K562 (cell line): ENCODE data around the gene PARD6B. TPM values are rescaled to one million over a fixed set of nuclear protein-coding genes. Genes with fewer than 3 reads are reported as not detected.

Experiments
- ADNP ChIP-seq: fragments of 200-800 bp; sonication (Bioruptor generic); IDR thresholded peaks from 2 replicates; pipeline ENCODE4 v1.6.1; 2016; ENCODE audit warnings: missing genetic modification characterization, missing compliant biosample characterization
- BRF2 ChIP-seq: IDR thresholded peaks from 3 replicates; pipeline ENCODE4 v1.6.1; 2011; ENCODE audit warnings: borderline replicate concordance, mild to moderate bottlenecking; ENCODE audit not compliant: insufficient read length, insufficient read depth
- DDX20 ChIP-seq: fragments of 450-650 bp; IDR thresholded peaks from 2 replicates; pipeline ENCODE4 v1.6.1; 2016; ENCODE audit warnings: missing genetic modification characterization, low read depth, mild to moderate bottlenecking, missing compliant biosample characterization, moderate library complexity
- E2F1 ChIP-seq: sonication (generic); formaldehyde crosslinking; IDR thresholded peaks from 2 replicates; pipeline ENCODE4 v1.8.1; 2023; ENCODE audit warnings: mild to moderate bottlenecking, missing genetic modification reagents, moderate library complexity
- E4F1 ChIP-seq: fragments of 250-450 bp; sonication (Bioruptor Pico); IDR thresholded peaks from 2 replicates; pipeline ENCODE4 v1.5.0; 2021; ENCODE audit warnings: mild to moderate bottlenecking, borderline replicate concordance
- HNRNPK ChIP-seq: fragments of 200-400 bp; formaldehyde crosslinking; IDR thresholded peaks from one replicate; pipeline ENCODE4 v1.6.1; 2018; ENCODE audit warnings: mild to moderate bottlenecking, low read depth, low read length; ENCODE audit not compliant: poor library complexity, severe bottlenecking
- JUN ChIP-seq, 2 experiments: sonication (generic) in 1 of 2; formaldehyde crosslinking in 1 of 2; IDR thresholded peaks; 2 replicates each; pipeline versions ENCODE4 v1.6.1 to v1.8.0; 2012 to 2022; ENCODE audit warnings: borderline replicate concordance in 2 of 2, mild to moderate bottlenecking in 2 of 2, improper control_type of control experiment in 1 of 2, low read depth in 1 of 2, low read length in 1 of 2, missing genetic modification reagents in 1 of 2
- MCM3 ChIP-seq: fragments of 450-650 bp; IDR thresholded peaks from 2 replicates; pipeline ENCODE4 v1.6.1; 2016
- MYNN ChIP-seq, 2 experiments: sonication (generic); formaldehyde crosslinking in 1 of 2; IDR thresholded peaks; 2 replicates each; pipeline versions ENCODE4 v1.5.0 to v1.6.1; 2016 to 2020; ENCODE audit warnings: antibody characterized with exemption in 1 of 2, missing genetic modification reagents in 1 of 2
- NCOA4 ChIP-seq: fragments of 450-650 bp; IDR thresholded peaks from 2 replicates; pipeline ENCODE4 v1.6.1; 2018; ENCODE audit warnings: mild to moderate bottlenecking; ENCODE audit not compliant: partially characterized antibody
- NCOR1 ChIP-seq: fragments of 450-650 bp; IDR thresholded peaks from 2 replicates; pipeline ENCODE4 v1.6.1; 2016; ENCODE audit warnings: mild to moderate bottlenecking, moderate library complexity
- SMAD2 ChIP-seq: fragments of 150-350 bp; IDR thresholded peaks from 2 replicates; pipeline ENCODE4 v1.6.1; 2014; ENCODE audit warnings: low read depth, mild to moderate bottlenecking, low read length
- SMARCA5 ChIP-seq: fragments of 450-650 bp; IDR thresholded peaks from 2 replicates; pipeline ENCODE4 v1.6.1; 2016
- SP1 ChIP-seq: sonication (generic); formaldehyde crosslinking; IDR thresholded peaks from 2 replicates; pipeline ENCODE4 v1.8.1; 2022; ENCODE audit warnings: mild to moderate bottlenecking, missing genetic modification reagents
- SRSF3 ChIP-seq: fragments of 200-400 bp; formaldehyde crosslinking; IDR thresholded peaks from 2 replicates; pipeline ENCODE4 v1.6.1; 2016; ENCODE audit warnings: mild to moderate bottlenecking, low read length, moderate library complexity; ENCODE audit not compliant: insufficient read depth
- TAL1 ChIP-seq: fragments of 450-650 bp; IDR thresholded peaks from 2 replicates; pipeline ENCODE4 v1.6.1; 2016; ENCODE audit warnings: mild to moderate bottlenecking
- TARDBP ChIP-seq: fragments of 450-650 bp; IDR thresholded peaks from 2 replicates; pipeline ENCODE4 v1.6.1; 2016
- TRIM24 ChIP-seq, 2 experiments: fragments of 450-650 bp; IDR thresholded peaks; 2 replicates each; pipeline ENCODE4 v1.6.1; 2016
- ZC3H8 ChIP-seq: fragments of 450-650 bp; IDR thresholded peaks from 2 replicates; pipeline ENCODE4 v1.6.1; 2017
- ZNF12 ChIP-seq: sonication (generic); formaldehyde crosslinking; IDR thresholded peaks from 2 replicates; pipeline ENCODE4 v1.4.0; 2020; ENCODE audit warnings: mild to moderate bottlenecking, missing genetic modification reagents
- ZNF143 ChIP-seq: sonication (generic); formaldehyde crosslinking; IDR thresholded peaks from 2 replicates; pipeline ENCODE4 v1.9.0; 2022; ENCODE audit warnings: mild to moderate bottlenecking, missing genetic modification reagents
- ZNF224 ChIP-seq: sonication (generic); formaldehyde crosslinking; IDR thresholded peaks from 2 replicates; pipeline ENCODE4 v1.8.0; 2022; ENCODE audit warnings: mild to moderate bottlenecking, missing genetic modification reagents
- ZNF263 ChIP-seq: sonication (generic); formaldehyde crosslinking; IDR thresholded peaks from 2 replicates; pipeline ENCODE4 v1.8.0; 2022; ENCODE audit warnings: mild to moderate bottlenecking, missing genetic modification reagents, borderline replicate concordance
- ZNF311 ChIP-seq: fragments of 250-450 bp; sonication (Bioruptor Pico); IDR thresholded peaks from 2 replicates; pipeline ENCODE4 v1.4.0; 2020; ENCODE audit warnings: mild to moderate bottlenecking, moderate library complexity
- ZNF511 ChIP-seq: sonication (generic); formaldehyde crosslinking; IDR thresholded peaks from 2 replicates; pipeline ENCODE4 v1.8.0; 2022; ENCODE audit warnings: mild to moderate bottlenecking, missing genetic modification reagents
- polyA plus RNA-seq, 8 experiments: library from polyadenylated mRNA; depleted of rRNA in 4 of 8; stranded (reverse) in 5 of 8; unstranded in 3 of 8; fragments of >200 nt; fragmentation: Nextera tagmentation in 2 of 8; fragmentation: Illumina TruSeq in 1 of 8; extraction: Ambion mirVana in 2 of 8; extraction: Trizol in 1 of 8; gene quantifications; 2 replicates each; pipeline versions ENCODE4 v1.2.1 to v1.2.3, GENCODE V29; 2011 to 2014; ENCODE audit warnings: inconsistent platforms in 1 of 8, missing spikeins in 1 of 8
- total RNA-seq, 7 experiments: library from RNA; depleted of rRNA in 6 of 7; stranded (reverse); fragments of >200 nt in 6 of 7; fragmentation: Illumina TruSeq in 2 of 7; extraction: Trizol in 2 of 7; gene quantifications; 2 replicates each; pipeline versions ENCODE4 v1.2.1 to v1.2.3, GENCODE V29; 2011 to 2021; ENCODE audit warnings: low replicate concordance in 1 of 7

The PARD6B gene
- total and polyA plus RNA-seq, 9 of the 15 experiments (the other 6 are each of a cell fraction or from before 2014, with no cell fraction given), result 1.7 to 12.3 (median 5.5) TPM

GRCh38 chr20:50790651-50791277 is 59.4 kb downstream of the PARD6B start (continued):
- no peak for TF ChIP-seq ZNF143 (CRISPR knock-in tag)
- no peak for TF ChIP-seq HNRNPK
- TF ChIP-seq ADNP (tag), result no peak
- peak; percentile 87 for TF ChIP-seq E2F1 (CRISPR knock-in tag)
- no peak for TF ChIP-seq SMAD2
- peak; percentile 66 for TF ChIP-seq ZNF263 (CRISPR knock-in tag)
- TF ChIP-seq MYNN (IDR thresholded peaks at IDR 0.05), result peak; percentile 77
- TF ChIP-seq MYNN (CRISPR knock-in tag; IDR thresholded peaks at IDR 0.05), result no peak
- peak; percentile 59; the same call in 1 of the 2 replicates for TF ChIP-seq SP1 (CRISPR knock-in tag)
- TF ChIP-seq TAL1, result no peak
- TF ChIP-seq MCM3, result no peak
- TF ChIP-seq ZNF511, result peak; percentile 81
- TF ChIP-seq TARDBP, result no peak
- TF ChIP-seq NCOA4, result no peak
- peak; percentile 51; the same call in 1 of the 2 replicates for TF ChIP-seq ZNF311 (CRISPR knock-in tag)
- no peak for TF ChIP-seq SRSF3
- TF ChIP-seq ZC3H8, result no peak
- peak in 1 of 2 experiments; percentile 91; a peak in 2 of 4 replicates for TF ChIP-seq TRIM24 (IDR thresholded peaks at IDR 0.05)
- no peak for TF ChIP-seq ZNF12
- no peak for TF ChIP-seq ZNF224 (CRISPR knock-in tag)
- TF ChIP-seq BRF2, result no peak
- no peak for TF ChIP-seq E4F1 (CRISPR knock-in tag)
- TF ChIP-seq JUN (IDR thresholded peaks at IDR 0.05; ENCODE audit: borderline replicate concordance, low read depth, low read length), result peak; percentile 32; the same call in 1 of the 2 replicates
- no peak for TF ChIP-seq JUN (CRISPR knock-in tag; IDR thresholded peaks at IDR 0.05; ENCODE audit: borderline replicate concordance)
- TF ChIP-seq DDX20 (tag), result no peak
- TF ChIP-seq SMARCA5, result no peak
- TF ChIP-seq NCOR1, result peak; percentile 15; the same call in 1 of the 2 replicates
